Skin epidermis (tissue), 12 donors: Measurements from ENCODE around the gene TMEM50A.
"Not testable (repeated sequence)": the region's sequence is repeated elsewhere in the genome, so short reads cannot be mapped to it uniquely, and the experiment has no call there.

Source experiments
- H3K27ac ChIP-seq, 21 experiments: fragments of 200-600 bp; sonication (generic) in 11 of 21; one replicate each; pipeline ENCODE4 v1.5.0; 2020; ENCODE audit warnings: mild to moderate bottlenecking in 3 of 21, inconsistent platforms in 2 of 21, moderate library complexity in 2 of 21
- H3K4me3 ChIP-seq, 7 experiments: fragments of 200-600 bp; sonication (generic) in 2 of 7; one replicate each; pipeline ENCODE4 v1.5.0; 2020; ENCODE audit warnings: inconsistent platforms in 2 of 7, mild to moderate bottlenecking in 2 of 7, moderate library complexity in 1 of 7

The TMEM50A gene

DNA sequence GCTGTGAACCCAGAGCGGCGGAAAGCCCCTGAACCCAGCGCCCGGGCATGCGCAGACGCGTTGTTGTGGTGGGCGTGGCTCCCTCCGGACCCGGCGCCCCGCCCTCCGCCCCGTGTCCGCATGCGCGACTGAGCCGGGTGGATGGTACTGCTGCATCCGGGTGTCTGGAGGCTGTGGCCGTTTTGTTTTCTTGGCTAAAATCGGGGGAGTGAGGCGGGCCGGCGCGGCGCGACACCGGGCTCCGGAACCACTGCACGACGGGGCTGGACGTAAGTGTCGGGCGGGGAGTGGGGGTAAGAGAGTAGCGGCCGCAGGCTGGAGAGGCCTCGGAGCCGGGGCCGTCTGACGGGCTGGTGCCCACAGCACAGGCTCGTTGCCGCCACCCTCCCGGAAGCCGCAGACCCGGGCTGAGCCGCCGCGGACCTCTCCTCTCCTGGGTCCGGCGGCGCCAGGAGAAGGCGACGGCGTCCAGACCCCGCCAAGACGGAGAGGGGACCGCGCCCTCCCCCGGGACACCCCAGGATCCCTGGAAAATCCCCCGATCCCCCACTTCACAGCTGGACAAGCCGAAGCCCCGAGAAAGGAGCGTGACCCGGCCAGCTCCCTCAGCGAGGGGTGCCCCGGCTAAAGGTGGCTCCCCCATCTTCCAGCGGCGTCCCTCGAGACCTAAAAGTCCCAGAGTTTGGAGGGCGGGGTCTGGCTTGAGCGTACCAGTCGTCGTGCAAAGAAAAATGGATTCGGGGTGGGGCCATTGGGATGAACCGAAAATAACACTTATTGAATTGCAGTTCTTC is at the start of gene TMEM50A:
Gene TMEM50A, plus strand, starts transcription at position 147 of the 794 bp plus-strand sequence. CDS start 2,153 bp downstream, outside the sequence.
- peak within 1 kb of the TSS; percentile 87 to 99 (median 97) for H3K27ac ChIP-seq
- peak within 1 kb of the TSS; percentile 80 to 99 (median 99) for H3K4me3 ChIP-seq

DNA sequence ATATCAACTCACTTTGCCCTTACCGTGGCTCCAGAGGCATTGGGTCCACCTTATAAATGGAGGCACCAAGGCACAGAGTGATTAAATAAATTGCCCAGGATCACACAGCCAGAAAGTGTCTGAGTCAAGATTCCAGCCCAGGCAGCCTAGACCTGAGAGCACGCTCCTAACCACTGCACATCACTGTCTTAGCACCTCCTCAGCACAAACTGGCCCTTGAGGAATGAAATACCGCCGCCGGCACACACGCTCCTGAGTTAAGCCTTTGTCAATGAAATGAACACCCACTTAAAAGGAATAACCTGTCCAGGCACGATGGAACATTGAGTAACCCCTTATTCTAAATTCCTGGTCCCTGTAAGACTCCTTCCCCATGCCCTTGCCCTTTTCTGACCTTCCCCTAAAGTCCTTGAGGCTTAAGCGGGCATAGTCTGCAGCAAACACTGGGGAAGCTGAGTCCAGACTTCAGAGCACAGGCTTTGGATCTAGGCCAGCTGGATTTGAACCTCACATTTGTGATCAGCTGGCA is 49.5 kb upstream of the TMEM50A start:
- not testable (repeated sequence) for H3K4me3 ChIP-seq, H3K27ac ChIP-seq

DNA sequence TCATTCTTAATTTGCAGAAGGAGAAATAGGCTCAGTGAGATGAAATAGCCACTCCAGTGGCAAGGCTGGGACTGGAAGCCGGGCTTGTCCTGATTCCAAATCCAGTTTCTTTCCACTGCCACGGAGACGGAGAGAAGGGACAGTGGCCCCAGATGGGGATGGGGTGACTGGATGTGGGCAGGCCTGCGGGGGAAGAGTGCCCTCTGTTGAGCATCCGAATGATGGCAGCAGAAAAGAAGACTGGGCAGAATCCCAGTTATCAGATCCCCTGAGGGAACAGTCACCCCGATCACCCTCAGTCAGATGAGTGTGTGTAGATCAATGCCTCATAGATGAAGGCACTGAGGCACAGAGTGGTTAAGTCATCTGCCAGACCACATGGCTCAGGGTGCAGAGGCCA is 48.1 kb upstream of the TMEM50A start:
- not testable (repeated sequence) for H3K27ac ChIP-seq, H3K4me3 ChIP-seq

DNA sequence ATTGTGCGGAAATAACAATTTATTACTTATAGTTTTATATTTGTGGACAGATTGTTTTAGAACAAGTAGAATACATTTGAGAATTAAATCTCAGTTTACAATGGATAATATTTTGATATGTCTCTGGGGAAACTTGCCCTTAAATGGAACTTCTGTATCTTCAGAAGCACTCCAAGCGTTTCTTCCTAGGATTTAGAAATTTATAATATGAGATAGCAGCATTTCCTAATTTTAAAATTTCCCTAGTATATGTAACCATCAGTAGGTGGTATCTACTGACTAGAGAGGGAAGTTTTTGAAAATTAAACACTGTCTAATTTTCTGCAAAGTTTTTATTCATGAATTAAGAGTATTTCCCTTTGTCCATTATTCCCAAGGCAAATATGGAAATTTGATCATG is 44.7 kb upstream of the TMEM50A start:
- not testable (repeated sequence) for H3K4me3 ChIP-seq, H3K27ac ChIP-seq

DNA sequence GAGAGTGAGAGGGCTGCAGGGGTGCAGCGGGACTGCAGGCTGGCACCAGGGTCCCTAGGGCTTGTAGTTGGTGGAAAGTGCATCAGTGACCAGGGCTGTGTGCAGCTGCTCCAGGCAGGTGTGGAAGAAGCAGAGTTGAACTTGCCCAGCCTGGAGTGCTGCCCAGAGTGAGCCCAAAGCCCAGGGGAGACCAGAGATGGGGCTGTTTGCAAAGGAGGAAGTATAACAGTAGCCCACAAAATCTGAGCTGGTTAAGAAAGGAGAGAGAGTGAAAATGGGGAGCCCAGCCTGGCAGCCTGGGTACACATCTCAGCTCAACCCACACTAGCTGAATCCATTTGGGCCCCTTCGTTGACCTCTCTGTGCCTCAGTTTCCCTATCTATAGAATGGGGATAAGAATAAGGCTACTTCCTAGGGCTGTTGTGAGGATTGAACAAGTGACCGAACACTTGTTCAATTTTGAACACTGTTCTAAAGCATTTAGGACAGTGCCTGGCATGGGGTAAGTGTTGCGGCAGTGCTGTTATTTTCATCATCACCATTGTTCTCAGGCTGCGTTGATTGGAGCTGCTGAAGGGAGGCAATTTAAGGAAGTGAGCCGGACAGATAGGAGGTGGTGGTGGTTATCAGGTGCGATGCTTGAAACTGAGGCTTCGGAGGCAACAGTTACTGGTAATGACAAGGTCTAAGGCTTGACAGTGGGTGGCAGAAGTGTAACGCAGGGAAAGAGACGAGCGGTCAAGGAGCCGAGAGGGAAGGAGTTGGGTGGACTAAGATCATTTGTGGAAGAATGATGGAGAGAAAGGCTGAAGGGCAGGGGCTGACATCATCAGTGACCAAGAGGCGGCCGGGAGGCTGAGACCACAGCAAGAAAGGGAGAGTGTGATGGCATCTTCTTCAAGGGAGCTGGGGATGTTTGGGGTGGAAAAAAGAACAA is 43.0 kb upstream of the TMEM50A start:
- not testable (repeated sequence) for H3K4me3 ChIP-seq, H3K27ac ChIP-seq

DNA sequence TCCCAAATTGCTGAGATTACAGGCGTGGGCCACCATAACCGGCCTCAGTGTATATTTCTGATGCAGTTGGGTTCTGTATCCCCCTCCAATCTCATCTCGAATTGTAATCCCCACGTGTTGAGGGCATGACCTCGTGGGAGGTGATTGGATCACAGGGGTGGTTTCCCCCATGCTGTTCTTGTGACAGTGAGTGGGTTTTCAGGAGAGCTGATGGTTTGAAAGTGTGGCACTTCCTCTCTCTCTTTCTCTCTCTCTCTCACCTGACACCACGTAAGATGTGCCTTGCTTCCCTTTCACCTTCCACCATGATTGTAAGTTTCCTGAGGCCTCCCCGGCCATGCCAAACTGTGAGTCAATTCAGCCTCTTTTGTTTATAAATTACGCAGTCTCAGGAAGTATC is 41.6 kb upstream of the TMEM50A start:
- H3K4me3 ChIP-seq, H3K27ac ChIP-seq: not testable (repeated sequence)

DNA sequence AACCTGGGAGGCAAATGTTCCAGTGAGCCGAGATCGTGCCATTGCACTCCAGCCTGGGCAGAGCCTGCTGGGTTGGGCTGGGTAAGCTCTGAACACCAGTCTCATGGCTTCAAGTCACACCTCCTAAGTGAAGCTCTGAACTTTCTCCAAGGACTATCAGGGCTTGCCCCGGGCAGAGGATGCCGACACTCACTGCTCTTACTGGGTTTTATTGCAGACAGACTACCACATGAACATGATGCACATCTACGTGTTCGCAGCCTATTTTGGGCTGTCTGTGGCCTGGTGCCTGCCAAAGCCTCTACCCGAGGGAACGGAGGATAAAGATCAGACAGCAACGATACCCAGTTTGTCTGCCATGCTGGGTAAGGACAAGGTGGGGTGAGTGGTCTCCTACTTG is 37.4 kb upstream of the TMEM50A start:
- not testable (repeated sequence) for H3K27ac ChIP-seq, H3K4me3 ChIP-seq

DNA sequence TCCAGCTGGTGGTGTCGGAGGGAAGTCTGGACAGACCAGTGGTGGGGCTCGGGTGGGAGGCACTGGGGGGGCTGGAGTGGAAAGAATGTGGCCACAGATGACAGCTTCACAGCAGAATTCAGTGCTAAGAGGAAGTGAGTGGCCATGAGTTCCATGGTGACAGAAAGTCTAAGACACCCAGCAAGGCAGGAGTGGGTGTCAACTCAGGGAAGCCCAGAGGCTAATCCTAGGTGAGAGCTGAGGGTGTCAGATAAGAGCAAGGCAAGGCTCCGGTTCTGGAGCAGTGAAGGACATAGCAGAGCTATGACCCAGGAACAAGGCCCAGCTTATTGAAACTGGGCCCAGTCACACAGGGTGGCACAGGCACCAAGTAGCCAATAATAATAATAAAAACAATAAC is 35.8 kb upstream of the TMEM50A start:
- H3K27ac ChIP-seq, H3K4me3 ChIP-seq: not testable (repeated sequence)

DNA sequence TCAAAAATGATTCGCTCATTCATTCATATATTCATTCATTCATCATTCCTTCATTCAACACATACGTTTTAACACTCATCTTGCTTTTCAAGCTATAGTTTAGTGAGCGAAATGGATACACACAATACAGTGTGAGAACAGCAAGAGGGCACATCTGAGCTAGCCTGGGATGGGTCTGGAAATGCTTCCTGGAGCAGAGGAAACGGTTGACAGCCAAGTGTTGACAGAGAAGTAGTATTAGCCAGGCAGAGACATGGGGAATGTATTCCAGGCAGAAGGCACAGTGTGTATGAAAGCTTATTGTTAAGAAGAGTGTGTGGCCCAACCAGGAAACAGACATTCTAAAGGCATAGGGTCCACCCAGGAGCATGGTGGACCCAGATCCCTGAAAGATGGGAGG is 33.2 kb upstream of the TMEM50A start:
- H3K27ac ChIP-seq, H3K4me3 ChIP-seq: not testable (repeated sequence)

DNA sequence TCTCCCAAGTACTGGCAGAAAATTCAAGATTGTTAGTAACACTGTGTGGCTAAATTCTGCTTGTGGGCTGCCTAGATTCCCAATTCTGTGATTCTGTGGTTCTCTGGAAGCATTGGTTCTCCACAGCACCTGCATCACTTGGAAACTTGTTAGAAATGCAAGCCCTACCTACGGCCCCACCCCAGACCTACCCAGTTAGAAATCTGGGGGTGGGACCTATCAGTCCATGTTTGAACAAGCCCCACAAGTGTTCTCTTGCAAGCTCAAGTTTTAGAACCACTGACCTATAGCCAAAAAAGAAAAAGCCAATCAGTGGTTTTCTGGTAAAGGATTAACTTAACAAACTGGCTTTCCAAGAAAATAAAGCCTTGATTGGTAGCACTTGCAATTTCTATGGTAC is 30.0 kb upstream of the TMEM50A start:
- not testable (repeated sequence) for H3K4me3 ChIP-seq, H3K27ac ChIP-seq

DNA sequence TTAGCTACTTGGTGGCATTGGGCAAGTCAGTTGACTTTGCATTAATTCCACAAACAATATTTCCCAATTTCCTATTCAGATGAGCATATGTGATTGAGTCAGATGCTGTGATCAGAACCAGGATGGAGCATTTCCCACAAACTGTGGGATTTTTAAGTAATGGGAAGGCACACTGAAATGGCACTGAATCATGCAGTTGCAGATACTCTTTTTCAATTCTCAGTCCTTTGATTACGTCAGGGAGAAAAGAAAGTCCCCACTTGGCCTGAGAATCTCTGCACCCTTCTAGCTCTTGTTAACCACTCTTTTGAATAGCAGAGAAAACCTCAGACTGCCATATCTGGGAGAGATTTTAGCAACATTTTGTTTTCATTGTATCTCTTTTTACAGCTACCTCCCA is 29.0 kb upstream of the TMEM50A start:
- H3K27ac ChIP-seq: peak overlapping the region in 2 of 21 experiments; percentile 58 to 72
- H3K4me3 ChIP-seq: not testable (repeated sequence)

DNA sequence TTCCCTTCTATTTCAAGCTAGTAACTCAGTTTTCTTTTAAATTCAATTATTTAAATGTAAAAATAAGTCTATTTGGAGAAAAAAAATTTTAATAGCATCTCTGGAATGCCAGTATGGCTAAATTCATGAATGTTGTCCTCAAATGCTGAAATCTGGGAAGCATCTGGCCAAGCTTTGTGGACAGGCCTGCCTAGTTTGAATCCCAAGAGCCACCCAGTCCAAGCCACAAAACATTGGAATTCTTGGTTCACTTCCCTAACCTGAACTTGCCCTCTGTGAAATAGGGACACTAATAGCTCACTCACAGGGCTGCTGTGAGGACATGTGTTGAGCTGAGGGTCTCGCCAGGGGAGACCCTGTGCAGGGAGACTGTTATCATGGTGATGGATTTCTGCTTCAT is 28.6 kb upstream of the TMEM50A start:
- H3K27ac ChIP-seq: peak overlapping the region in 2 of 21 experiments; percentile 58 to 72

DNA sequence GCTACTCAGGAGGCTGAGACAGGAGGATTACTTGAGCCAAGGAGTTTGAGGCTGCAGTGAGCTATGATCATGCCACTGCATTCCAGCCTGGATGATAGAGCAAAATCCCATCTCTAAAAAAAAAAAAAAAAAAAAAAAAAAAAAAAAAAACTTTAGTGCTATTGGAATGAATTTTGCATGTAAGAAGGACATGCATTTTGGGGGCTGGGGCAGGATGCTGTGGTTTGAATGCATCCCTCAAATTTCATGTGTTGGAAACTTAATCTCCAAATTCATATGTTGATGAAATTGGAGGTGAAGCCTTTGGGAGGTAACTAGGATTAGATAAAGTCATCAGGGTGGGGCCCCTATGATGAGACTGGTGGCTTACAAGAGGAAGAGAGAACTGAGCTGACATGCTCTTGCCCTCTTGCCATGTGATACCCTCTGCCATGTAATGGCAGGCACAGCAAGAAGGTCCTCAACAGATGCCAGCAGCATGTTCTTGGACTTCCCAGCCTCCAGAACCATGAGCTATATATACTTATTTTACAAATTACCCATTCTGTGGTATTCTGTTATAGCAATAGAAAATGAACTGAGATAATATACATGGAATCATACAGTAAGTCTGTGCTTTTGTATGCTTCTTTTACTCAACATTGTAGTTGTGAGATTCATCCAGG is 25.2 kb upstream of the TMEM50A start:
- not testable (repeated sequence) for H3K27ac ChIP-seq, H3K4me3 ChIP-seq

More for the DNA sequence above, 28.6 kb upstream of the TMEM50A start:
- not testable (repeated sequence) for H3K4me3 ChIP-seq

DNA sequence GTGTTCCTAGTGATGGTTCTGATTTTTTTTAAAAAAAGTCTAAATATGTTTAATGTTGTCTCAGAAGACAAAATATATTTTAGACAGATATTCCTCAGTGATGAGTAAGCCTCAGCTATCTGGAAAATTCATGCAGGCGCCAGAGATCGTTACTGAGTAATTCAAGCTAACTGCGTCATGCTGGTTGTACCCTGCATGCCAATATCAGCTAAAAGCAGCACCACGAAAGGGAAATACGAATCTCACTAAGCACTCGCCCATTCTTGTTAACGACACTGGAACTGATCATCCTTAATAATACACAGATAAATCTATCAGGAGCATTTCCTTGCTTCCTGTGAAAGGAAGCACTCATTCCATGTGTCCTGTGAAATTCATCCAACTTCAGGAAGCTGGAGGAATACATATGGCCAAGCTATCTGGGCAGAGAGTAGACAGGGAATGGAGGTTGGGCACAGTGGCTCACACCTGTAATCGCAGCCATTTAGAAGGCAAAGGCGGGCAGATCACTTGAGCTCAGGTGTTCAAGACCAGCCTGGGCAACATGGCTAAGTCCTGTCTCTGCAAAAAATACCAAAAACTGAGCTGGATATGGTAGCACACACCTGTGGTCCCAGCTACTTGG is 17.7 kb upstream of the TMEM50A start:
- H3K27ac ChIP-seq: peak overlapping the region in 4 of 21 experiments; percentile 42 to 61 (median 54)
- H3K4me3 ChIP-seq: not testable (repeated sequence)

DNA sequence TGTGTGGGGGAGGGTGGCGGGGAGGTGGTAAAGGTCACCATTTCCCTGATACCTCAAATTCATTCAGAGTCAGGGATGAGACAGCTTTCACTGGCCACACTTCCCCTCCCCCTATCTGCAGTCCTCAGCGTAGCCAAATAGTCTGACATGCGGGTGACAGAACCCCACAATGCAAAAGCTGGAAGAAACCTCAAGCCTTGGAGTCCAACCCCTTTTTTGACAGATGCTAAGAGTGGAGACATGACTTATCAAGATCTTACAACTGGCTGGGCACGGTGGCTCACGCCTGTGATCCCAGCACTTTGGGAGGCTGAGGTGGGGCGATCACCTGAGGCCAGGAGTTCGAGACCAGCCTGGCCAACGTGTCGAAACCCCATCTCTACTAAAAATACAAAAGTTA is 16.0 kb upstream of the TMEM50A start:
- H3K27ac ChIP-seq, H3K4me3 ChIP-seq: not testable (repeated sequence)

DNA sequence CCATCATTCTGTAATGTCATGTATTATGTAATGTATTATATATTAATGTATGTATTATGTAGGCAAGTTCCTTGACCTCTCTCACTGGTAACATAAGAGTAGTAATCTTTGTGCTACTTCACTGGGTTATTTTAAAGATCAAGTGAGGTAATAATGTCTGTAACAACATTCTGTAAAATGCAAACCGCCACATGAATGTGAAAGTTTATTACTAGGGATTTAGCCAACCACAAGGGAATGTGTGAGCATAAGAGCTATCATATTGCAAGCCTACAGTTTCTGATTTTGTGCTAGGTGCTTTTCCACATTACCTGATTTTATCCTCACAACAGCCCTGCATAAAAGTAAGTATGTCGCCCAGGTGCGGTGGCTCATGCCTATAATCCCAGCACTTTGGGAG is 13.7 kb upstream of the TMEM50A start:
- H3K4me3 ChIP-seq, H3K27ac ChIP-seq: not testable (repeated sequence)

DNA sequence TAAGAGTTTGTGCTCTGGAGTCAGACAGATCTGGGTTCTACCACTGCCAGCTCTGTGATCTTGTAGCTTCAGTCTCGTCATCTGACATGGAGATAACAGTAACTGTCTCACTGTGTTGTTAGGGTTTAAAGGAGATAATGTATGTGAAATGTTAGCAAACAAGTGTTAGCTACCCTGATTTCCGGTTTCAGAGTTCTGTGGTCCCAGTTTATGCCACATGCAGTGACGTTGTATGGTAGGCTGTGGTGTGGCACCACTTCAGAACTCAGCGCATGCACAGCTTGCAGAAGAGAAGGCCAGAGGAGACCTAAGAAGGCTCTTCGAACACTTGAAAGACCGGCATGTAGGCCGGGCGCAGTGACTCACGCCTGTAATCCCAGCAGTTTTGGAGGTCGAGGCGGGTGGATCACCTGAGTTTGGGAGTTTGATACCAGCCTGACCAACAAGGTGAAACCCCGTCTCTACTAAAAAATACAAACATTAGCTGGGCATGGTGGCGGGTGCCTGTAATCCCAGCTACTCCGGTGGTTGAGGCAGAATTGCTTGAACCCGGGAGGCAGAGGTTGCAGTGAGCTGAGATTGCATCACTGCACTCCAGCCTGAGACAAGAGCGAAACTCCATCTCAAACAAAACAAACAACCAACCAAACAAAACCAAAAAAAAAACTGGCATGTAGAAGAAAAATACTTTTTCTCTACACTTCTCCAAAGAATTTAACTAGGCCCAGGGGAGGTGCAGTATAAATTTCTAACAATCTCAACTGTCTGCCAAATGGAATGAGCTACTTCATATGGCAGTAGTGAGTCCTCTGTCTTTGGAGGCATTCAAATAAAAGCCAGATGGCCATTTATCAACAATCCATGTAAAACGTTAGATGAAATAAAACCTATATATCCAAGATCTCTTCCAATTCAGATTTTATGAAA is 10.0 kb upstream of the TMEM50A start:
- H3K4me3 ChIP-seq, H3K27ac ChIP-seq: not testable (repeated sequence)

DNA sequence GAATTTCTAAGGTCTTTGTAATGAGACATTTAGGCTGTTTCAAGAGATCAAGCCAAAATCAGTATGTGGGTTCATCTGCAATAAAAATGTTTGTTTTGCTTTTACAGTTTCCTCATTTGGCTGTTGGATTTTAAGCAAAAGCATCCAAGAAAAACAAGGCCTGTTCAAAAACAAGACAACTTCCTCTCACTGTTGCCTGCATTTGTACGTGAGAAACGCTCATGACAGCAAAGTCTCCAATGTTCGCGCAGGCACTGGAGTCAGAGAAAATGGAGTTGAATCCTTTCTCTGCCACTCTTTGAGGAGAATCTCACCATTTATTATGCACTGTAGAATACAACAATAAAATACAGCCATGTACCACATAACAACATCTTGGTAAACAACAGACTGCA is 9.3 kb upstream of the TMEM50A start:
- H3K4me3 ChIP-seq: not testable (repeated sequence)
- H3K27ac ChIP-seq: peak overlapping the region in 1 of 21 experiments; percentile 65
